HEK293 (cell line): ENCODE data around the gene RIMS1.

Source experiments
- CTCF ChIA-PET: fragments of 350-600 bp; formaldehyde crosslinking; extraction: SDS; loops from one replicate; lab custom pipeline; 2021; ENCODE audit warnings: antibody characterized with exemption; lab: Yijun Ruan, JAX
- POLR2A ChIA-PET: fragments of 300-600 bp; formaldehyde crosslinking; extraction: SDS; loops from one replicate; lab custom pipeline; 2020; ENCODE audit warnings: antibody characterized with exemption, inconsistent platforms; lab: Yijun Ruan, JAX
- H3K27ac ChIP-seq: fragments of 200-500 bp; sonication (Bioruptor generic); 2 replicates; pipeline ENCODE4 v1.5.1; 2014; ENCODE audit warnings: low read depth, low read length, control low read depth, inconsistent platforms; ENCODE audit errors: extremely low read depth
- H3K36me3 ChIP-seq, 2 experiments: fragments of 200-500 bp in 1 of 2; sonication (Bioruptor generic) in 1 of 2; 1 replicate in 1 of 2; 2 replicates in 1 of 2; pipeline ENCODE4 v1.5.1; 2014 to 2017; ENCODE audit warnings: inconsistent platforms in 2 of 2, low read length in 2 of 2; ENCODE audit not compliant: control insufficient read depth in 2 of 2, insufficient read depth in 1 of 2
- H3K4me1 ChIP-seq: fragments of 200-500 bp; sonication (Bioruptor generic); 2 replicates; pipeline ENCODE4 v1.5.1; 2014; ENCODE audit warnings: mild to moderate bottlenecking, low read length, inconsistent platforms; ENCODE audit not compliant: control insufficient read depth, insufficient read depth
- H3K4me3 ChIP-seq: 2 replicates; pipeline ENCODE4 v1.5.1; 2011; ENCODE audit warnings: low read depth, mild to moderate bottlenecking, control low read depth, low read length, moderate library complexity
- H3K9me3 ChIP-seq: fragments of 200-500 bp; sonication (Bioruptor generic); 2 replicates; pipeline ENCODE4 v1.5.1; 2014; ENCODE audit warnings: low read depth, low read length, inconsistent platforms; ENCODE audit not compliant: control insufficient read depth, insufficient read depth
- BCL11A ChIP-seq: fragments of 450-650 bp; formaldehyde crosslinking; IDR thresholded peaks from 2 replicates; pipeline ENCODE4 v1.5.1; 2016; ENCODE audit warnings: low read depth, missing biosample characterization, missing genetic modification characterization
- BCL11B ChIP-seq: fragments of 450-650 bp; formaldehyde crosslinking; IDR thresholded peaks from 2 replicates; pipeline ENCODE4 v1.5.1; 2016; ENCODE audit warnings: low read depth, missing biosample characterization, missing genetic modification characterization
- MEIS1 ChIP-seq: sonication (generic); formaldehyde crosslinking; IDR thresholded peaks from 2 replicates; pipeline ENCODE4 v1.8.1; 2022; ENCODE audit warnings: missing genetic modification reagents, mild to moderate bottlenecking, borderline replicate concordance
- TRIM28 ChIP-seq: IDR thresholded peaks from 2 replicates; pipeline ENCODE4 v1.6.1; 2011; ENCODE audit warnings: low read length, control low read depth, borderline replicate concordance
- TSHZ1 ChIP-seq: fragments of 450-650 bp; formaldehyde crosslinking; IDR thresholded peaks from 2 replicates; pipeline ENCODE4 v1.5.1; 2016; ENCODE audit warnings: missing biosample characterization, missing genetic modification characterization, borderline replicate concordance
- ZBTB20 ChIP-seq: fragments of 450-650 bp; formaldehyde crosslinking; IDR thresholded peaks from 2 replicates; pipeline ENCODE4 v1.5.1; 2016; ENCODE audit warnings: missing biosample characterization, missing genetic modification characterization
- ZBTB44 ChIP-seq: fragments of 450-650 bp; IDR thresholded peaks from 2 replicates; pipeline ENCODE4 v1.5.1; 2018; ENCODE audit warnings: missing biosample characterization, mild to moderate bottlenecking, missing genetic modification characterization
- ZFP3 ChIP-seq: fragments of 450-650 bp; formaldehyde crosslinking; IDR thresholded peaks from 2 replicates; pipeline ENCODE4 v1.5.1; 2016; ENCODE audit warnings: low read depth, missing biosample characterization, missing genetic modification characterization
- ZFP37 ChIP-seq: fragments of 450-650 bp; formaldehyde crosslinking; IDR thresholded peaks from 2 replicates; pipeline ENCODE4 v1.5.1; 2016; ENCODE audit warnings: missing biosample characterization, missing genetic modification characterization
- ZNF112 ChIP-seq: fragments of 450-650 bp; formaldehyde crosslinking; IDR thresholded peaks from 2 replicates; pipeline ENCODE4 v1.5.0; 2017; ENCODE audit warnings: missing biosample characterization, missing genetic modification characterization
- ZNF157 ChIP-seq: fragments of 450-650 bp; formaldehyde crosslinking; IDR thresholded peaks from 2 replicates; pipeline ENCODE4 v1.5.1; 2016; ENCODE audit warnings: missing biosample characterization, missing genetic modification characterization
- ZNF19 ChIP-seq: fragments of 450-650 bp; formaldehyde crosslinking; IDR thresholded peaks from 2 replicates; pipeline ENCODE4; 2016; ENCODE audit warnings: missing biosample characterization, missing genetic modification characterization, low read depth
- ZNF223 ChIP-seq: fragments of 450-650 bp; formaldehyde crosslinking; IDR thresholded peaks from 2 replicates; pipeline ENCODE4 v1.5.1; 2016; ENCODE audit warnings: missing biosample characterization, missing genetic modification characterization
- ZNF266 ChIP-seq: fragments of 450-650 bp; formaldehyde crosslinking; IDR thresholded peaks from 2 replicates; pipeline ENCODE4 v1.5.1; 2016; ENCODE audit warnings: missing biosample characterization, missing genetic modification characterization, low read depth
- ZNF292 ChIP-seq: fragments of 450-650 bp; formaldehyde crosslinking; IDR thresholded peaks from 2 replicates; pipeline ENCODE4 v1.5.1; 2016; ENCODE audit warnings: low read depth, missing biosample characterization, missing genetic modification characterization, borderline replicate concordance
- ZNF350 ChIP-seq: fragments of 450-650 bp; formaldehyde crosslinking; IDR thresholded peaks from 2 replicates; pipeline ENCODE4 v1.5.0; 2017; ENCODE audit warnings: missing biosample characterization, mild to moderate bottlenecking, missing genetic modification characterization
- ZNF37A ChIP-seq: fragments of 450-650 bp; IDR thresholded peaks from 2 replicates; pipeline ENCODE4 v1.5.1; 2018; ENCODE audit warnings: missing biosample characterization, missing genetic modification characterization
- ZNF623 ChIP-seq: fragments of 450-650 bp; formaldehyde crosslinking; IDR thresholded peaks from 2 replicates; pipeline ENCODE4 v1.5.1; 2016; ENCODE audit warnings: missing biosample characterization, missing genetic modification characterization
- ZNF658 ChIP-seq: fragments of 450-650 bp; formaldehyde crosslinking; IDR thresholded peaks from 2 replicates; pipeline ENCODE4; 2016; ENCODE audit warnings: missing biosample characterization, missing genetic modification characterization
- ZNF660 ChIP-seq: fragments of 450-650 bp; IDR thresholded peaks from 2 replicates; pipeline ENCODE4 v1.5.1; 2018; ENCODE audit warnings: missing biosample characterization, mild to moderate bottlenecking, missing genetic modification characterization
- ZNF791 ChIP-seq: fragments of 450-650 bp; formaldehyde crosslinking; IDR thresholded peaks from 2 replicates; pipeline ENCODE4 v1.5.1; 2016; ENCODE audit warnings: missing biosample characterization, missing genetic modification characterization
- ZNF792 ChIP-seq: fragments of 450-650 bp; formaldehyde crosslinking; IDR thresholded peaks from 2 replicates; pipeline ENCODE4 v1.5.1; 2016; ENCODE audit warnings: missing biosample characterization, missing genetic modification characterization

RIMS1 gene

GRCh38 chr6:72261554-72261953 lies 375.2 kb downstream of the RIMS1 start:
- H3K36me3 ChIP-seq, result no peaks in the 10 kb centered on the region
- no peak overlapping the region for H3K4me3 ChIP-seq
- ChIA-PET CTCF (no interaction called here), POLR2A (no interaction called here)
- H3K4me1 ChIP-seq, result no peaks in the 10 kb centered on the region
- H3K9me3 ChIP-seq, result no peaks in the 10 kb centered on the region
- TF ChIP-seq ZNF37A (tag by site-specific recombination) (no peak), ZNF623 (tag by site-specific recombination) (no peak), ZFP3 (tag by site-specific recombination) (no peak)
- H3K27ac ChIP-seq, result no peak overlapping the region

- Histone ChIP-seq H3K36me3 (no peaks in the 10 kb centered on the region), H3K9me3 (no peaks in the 10 kb centered on the region), H3K4me3 (no peak overlapping the region), H3K27ac (no peak overlapping the region), H3K4me1 (no peaks in the 10 kb centered on the region)
- ChIA-PET POLR2A (no interaction called here), CTCF (interaction anchor here (0.7 kb wide), 1 partner anchor 44 kb away, joined by 5 read pairs; no protein-coding TSS in a partner anchor)
- TF ChIP-seq ZNF112 (tag by site-specific recombination), result no peak
- TF ChIP-seq TSHZ1 (tag by site-specific recombination), result no peak
- TF ChIP-seq ZNF350, result no peak
- no peak for TF ChIP-seq ZBTB44
- TF ChIP-seq ZNF19 (tag by site-specific recombination), result no peak
- TF ChIP-seq ZNF791, result no peak
- no peak for TF ChIP-seq ZNF623 (tag by site-specific recombination)
- TF ChIP-seq BCL11A, result no peak
- no peak for TF ChIP-seq ZNF223 (tag by site-specific recombination)
- no peak for TF ChIP-seq ZBTB20 (tag by site-specific recombination)
- no peak for TF ChIP-seq ZNF292 (tag by site-specific recombination)
- TF ChIP-seq ZNF660 (tag by site-specific recombination), result no peak
- no peak for TF ChIP-seq ZNF792 (tag by site-specific recombination)
- no peak for TF ChIP-seq MEIS1
- no peak for TF ChIP-seq TRIM28
- no peak for TF ChIP-seq ZFP37 (tag by site-specific recombination)
- TF ChIP-seq ZNF266, result no peak
- TF ChIP-seq ZNF658 (tag by site-specific recombination), result no peak
- no peak for TF ChIP-seq BCL11B (tag by site-specific recombination)
- TF ChIP-seq ZNF157 (tag by site-specific recombination), result no peak
Measured at GRCh38 chr6:72262254-72262653, 375.9 kb downstream of the RIMS1 start.
